Measurements from ENCODE around the gene PARVG.

The PARVG gene

GRCh38 chr22:44180706-44181032 is at the start of gene PARVG:
Gene PARVG (plus strand): TSS chr22:44180925. CDS start chr22:44183330, 2,405 bp downstream.
- no peak for DNase-seq

- no peak for DNase-seq
Observed at GRCh38 chr22:44131412-44131811, 49.3 kb upstream of the PARVG start.

GRCh38 chr22:44131989-44132685 is 48.6 kb upstream of the PARVG start:
- no peak for DNase-seq

GRCh38 chr22:44132724-44133123 is 48.0 kb upstream of the PARVG start:
- DNase-seq = no peak

- no peak for DNase-seq
Observed at GRCh38 chr22:44133161-44133560, 47.6 kb upstream of the PARVG start.

GRCh38 chr22:44133901-44134571 is 46.7 kb upstream of the PARVG start:
- DNase-seq = no peak

GRCh38 chr22:44136112-44136511 is 44.6 kb upstream of the PARVG start:
- no peak for DNase-seq

- no peak for DNase-seq
Observed at GRCh38 chr22:44136786-44137185, 43.9 kb upstream of the PARVG start.

GRCh38 chr22:44137415-44137814 is 43.3 kb upstream of the PARVG start:
- DNase-seq = no peak

- DNase-seq = no peak
Observed at GRCh38 chr22:44139773-44140172, 41.0 kb upstream of the PARVG start.

- DNase-seq = no peak
Observed at GRCh38 chr22:44142421-44143104, 38.2 kb upstream of the PARVG start.

GRCh38 chr22:44143105-44143474 is 37.6 kb upstream of the PARVG start:
- DNase-seq = no peak

- no peak for DNase-seq
Observed at GRCh38 chr22:44143579-44143978, 37.1 kb upstream of the PARVG start.

- DNase-seq = no peak
Observed at GRCh38 chr22:44144046-44144569, 36.6 kb upstream of the PARVG start.

- no peak for DNase-seq
Observed at GRCh38 chr22:44145544-44145943, 35.2 kb upstream of the PARVG start.

GRCh38 chr22:44146088-44146861 is 34.5 kb upstream of the PARVG start:
- DNase-seq = no peak

GRCh38 chr22:44147008-44147645 is 33.6 kb upstream of the PARVG start:
- DNase-seq = no peak

GRCh38 chr22:44147821-44148574 is 32.7 kb upstream of the PARVG start:
- no peak for DNase-seq

GRCh38 chr22:44151676-44152075 is 29.0 kb upstream of the PARVG start:
- DNase-seq = no peak

- no peak for DNase-seq
Observed at GRCh38 chr22:44153710-44154109, 27.0 kb upstream of the PARVG start.

- no peak for DNase-seq
Observed at GRCh38 chr22:44154436-44154942, 26.2 kb upstream of the PARVG start.

GRCh38 chr22:44155115-44155514 is 25.6 kb upstream of the PARVG start:
- no peak for DNase-seq
